Thyroid gland (tissue), 4 donors: Measurements from ENCODE around the gene FAM153A.
"Not testable (repeated sequence)": the region's sequence is repeated elsewhere in the genome, so short reads cannot be mapped to it uniquely, and the experiment has no call there.

Experiments used
- POLR2A ChIP-seq, 2 donors: fragments of 450-650 bp; IDR thresholded peaks; one replicate each; pipeline ENCODE4 v1.6.1; 2017; ENCODE audit warnings: antibody characterized with exemption in 2 of 2, mild to moderate bottlenecking in 2 of 2, moderate library complexity in 1 of 2
- TF ChIP-seq, protein P1 (sequence below), 6 experiments: fragments of 200-600 bp in 3 of 6; fragments of 450-650 bp in 3 of 6; sonication (generic) in 3 of 6; IDR thresholded peaks; one replicate each; pipeline ENCODE4 v1.5.1; 2016 to 2019; ENCODE audit warnings: antibody characterized with exemption in 6 of 6, mild to moderate bottlenecking in 2 of 6, inconsistent platforms in 1 of 6, moderate library complexity in 1 of 6

- TF ChIP-seq, protein P1, sequence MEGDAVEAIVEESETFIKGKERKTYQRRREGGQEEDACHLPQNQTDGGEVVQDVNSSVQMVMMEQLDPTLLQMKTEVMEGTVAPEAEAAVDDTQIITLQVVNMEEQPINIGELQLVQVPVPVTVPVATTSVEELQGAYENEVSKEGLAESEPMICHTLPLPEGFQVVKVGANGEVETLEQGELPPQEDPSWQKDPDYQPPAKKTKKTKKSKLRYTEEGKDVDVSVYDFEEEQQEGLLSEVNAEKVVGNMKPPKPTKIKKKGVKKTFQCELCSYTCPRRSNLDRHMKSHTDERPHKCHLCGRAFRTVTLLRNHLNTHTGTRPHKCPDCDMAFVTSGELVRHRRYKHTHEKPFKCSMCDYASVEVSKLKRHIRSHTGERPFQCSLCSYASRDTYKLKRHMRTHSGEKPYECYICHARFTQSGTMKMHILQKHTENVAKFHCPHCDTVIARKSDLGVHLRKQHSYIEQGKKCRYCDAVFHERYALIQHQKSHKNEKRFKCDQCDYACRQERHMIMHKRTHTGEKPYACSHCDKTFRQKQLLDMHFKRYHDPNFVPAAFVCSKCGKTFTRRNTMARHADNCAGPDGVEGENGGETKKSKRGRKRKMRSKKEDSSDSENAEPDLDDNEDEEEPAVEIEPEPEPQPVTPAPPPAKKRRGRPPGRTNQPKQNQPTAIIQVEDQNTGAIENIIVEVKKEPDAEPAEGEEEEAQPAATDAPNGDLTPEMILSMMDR (IDR thresholded peaks at IDR 0.05), result not testable (repeated sequence)
- not testable (repeated sequence) for TF ChIP-seq POLR2A (IDR thresholded peaks at IDR 0.05)
Measured at GRCh38 chr5:177715423-177715822, 67.3 kb downstream of the FAM153A start.
